HG03571 (cell line): ENCODE measurements around the gene CNTNAP5.
"Not testable (repeated sequence)": the region's sequence is repeated elsewhere in the genome, so short reads cannot be mapped to it uniquely, and the experiment has no call there.

Experiments
- ATAC-seq: cut with Tn5 transposase; IDR thresholded peaks from one replicate; pipeline ENCODE4 v1.9.1; 2021; ENCODE audit not compliant: unreplicated experiment

CNTNAP5 gene

GRCh38 chr2:124407836-124408534 is 382.9 kb downstream of the CNTNAP5 start:
- ATAC-seq = not testable (repeated sequence)

- ATAC-seq = no peak
These were observed 399.0 kb downstream of the CNTNAP5 start for GRCh38 chr2:124424074-124424473.

DNA sequence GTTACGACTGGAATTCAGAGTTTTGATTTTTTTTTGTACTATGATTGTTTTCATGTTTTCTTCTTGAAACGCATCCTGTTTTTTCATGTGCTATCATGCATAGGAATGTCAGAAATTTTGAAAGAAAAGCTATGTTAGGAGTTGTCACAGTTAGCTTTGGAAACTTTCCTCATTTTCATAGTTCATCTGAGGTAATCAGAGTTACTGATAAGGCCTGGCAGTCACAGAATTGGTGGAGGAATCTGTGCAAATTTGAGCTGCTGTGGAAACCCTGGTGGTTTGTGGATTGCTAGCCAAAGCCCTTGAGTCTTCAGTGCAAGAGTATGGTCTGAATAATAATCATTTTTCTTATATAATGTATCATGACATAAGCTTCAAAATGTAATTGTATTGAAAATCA is 401.0 kb downstream of the CNTNAP5 start:
- no peak for ATAC-seq

DNA sequence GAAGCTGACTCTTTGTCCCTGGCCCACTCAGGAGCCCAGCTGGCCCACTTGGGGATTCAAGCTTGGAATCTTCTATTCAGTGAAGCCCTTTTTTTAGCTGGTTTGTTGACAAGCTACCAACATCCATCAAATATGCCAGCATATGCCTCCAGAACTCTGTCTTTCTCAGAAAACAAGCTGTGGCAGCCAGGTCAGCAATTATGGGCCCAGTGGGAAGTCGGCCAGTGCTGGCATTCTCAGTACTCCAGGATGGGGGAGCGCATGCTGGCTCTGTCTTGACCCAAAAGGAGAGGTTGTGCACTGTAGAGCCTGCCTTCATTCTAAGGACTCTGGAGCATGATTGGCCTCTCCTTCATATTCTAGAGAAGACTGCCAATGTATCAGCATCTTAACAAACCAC is 401.5 kb downstream of the CNTNAP5 start:
- no peak for ATAC-seq

DNA sequence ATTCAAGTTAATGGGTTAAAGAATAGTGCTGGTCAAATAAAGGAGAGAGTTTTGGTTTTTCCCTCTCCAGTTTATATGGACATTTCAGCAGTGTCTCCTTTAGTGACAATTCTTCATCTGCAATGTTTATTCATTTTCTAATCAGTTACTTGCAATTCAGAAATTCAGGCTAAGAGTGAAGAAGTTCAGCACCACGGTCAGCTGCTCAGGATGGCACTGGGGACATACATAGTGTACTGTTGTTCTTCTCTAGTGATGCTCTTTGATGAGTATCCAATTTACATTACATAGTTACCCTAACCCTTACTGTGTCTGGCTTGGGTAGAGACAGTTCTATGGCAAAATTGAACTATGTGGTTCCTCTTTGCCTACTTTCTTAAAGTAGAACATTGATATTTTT is 412.7 kb downstream of the CNTNAP5 start:
- ATAC-seq = no peak

- ATAC-seq = no peak
These were observed 425.4 kb downstream of the CNTNAP5 start for GRCh38 chr2:124450481-124450880.

GRCh38 chr2:124476291-124476690 is 451.2 kb downstream of the CNTNAP5 start:
- ATAC-seq = no peak

- ATAC-seq = no peak
These were observed 453.7 kb downstream of the CNTNAP5 start for GRCh38 chr2:124478761-124479160.

DNA sequence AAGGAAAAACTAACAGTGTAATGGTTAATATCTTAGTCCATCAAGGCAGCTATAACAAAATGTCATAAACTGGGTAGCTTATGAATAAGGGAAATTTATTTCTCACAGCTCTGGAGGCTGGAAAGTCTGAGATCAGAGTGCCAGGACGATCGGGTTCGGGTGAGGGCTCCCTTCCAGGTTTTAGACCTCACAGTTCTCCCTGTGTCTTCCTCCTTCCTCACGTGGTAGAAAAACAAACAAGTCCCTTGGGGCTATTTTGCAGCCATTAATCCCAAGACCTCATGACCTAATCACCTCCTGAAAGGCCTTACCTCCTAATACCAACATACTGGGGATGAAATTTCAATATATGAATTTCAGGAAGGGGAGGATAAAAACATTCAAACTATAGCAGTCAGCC is 455.9 kb downstream of the CNTNAP5 start:
- no peak for ATAC-seq

DNA sequence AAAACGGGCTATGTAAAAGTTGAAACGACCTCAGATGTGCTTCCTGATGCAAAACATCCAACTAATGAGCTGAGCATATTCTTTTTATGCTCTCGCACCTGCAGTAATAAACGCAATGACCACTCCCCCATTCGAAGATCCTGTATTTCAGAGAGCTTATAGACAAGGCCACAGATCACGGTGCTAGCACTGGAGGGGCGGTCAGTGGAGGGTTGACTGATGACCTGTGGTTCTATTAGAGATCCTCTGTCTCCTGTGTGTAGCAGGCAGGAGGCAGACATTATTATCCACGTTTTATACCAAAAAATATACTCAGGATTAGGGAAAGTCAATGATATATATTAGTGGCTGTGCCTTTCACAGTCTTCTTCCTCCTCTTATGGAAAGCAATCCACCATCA is 457.0 kb downstream of the CNTNAP5 start:
- no peak for ATAC-seq

DNA sequence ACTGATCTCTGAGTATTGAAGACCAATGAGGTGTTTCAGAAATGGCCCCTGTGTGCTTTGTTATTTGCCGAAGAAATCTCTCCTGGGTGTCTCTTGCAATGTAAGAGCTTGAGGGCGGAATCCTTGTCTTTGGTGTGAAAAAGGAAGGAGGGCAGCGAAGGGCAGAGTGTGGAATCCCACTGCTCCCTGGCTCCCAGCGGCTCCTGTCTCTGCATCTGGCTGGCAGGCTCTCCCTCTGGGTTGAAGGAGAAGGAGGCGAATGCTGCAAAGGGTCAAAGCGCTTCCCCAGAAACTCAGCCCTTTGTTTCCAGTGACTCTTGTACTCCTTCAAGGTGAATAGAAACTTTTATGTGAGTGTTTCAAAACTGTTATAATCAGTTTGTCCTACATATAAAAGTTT is 457.5 kb downstream of the CNTNAP5 start:
- no peak for ATAC-seq

DNA sequence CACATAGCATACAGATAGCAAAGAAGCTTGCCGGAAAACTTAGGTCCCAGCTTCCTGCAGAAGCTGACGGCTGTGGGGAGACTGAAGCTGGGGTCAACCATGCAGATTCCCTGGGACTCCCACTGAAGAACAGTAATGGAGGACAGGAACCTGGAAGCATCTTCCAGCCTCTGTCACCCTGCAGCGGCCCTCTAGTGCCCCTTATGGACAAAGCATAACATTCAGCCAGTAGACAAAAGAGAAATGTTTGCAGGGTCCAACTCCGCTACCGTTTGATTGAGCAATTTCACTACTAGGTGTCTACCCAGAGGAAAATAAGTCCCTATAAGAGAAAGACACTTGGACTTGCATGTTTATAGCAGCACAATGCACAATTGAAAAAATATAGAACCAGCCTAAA is 460.6 kb downstream of the CNTNAP5 start:
- no peak for ATAC-seq

DNA sequence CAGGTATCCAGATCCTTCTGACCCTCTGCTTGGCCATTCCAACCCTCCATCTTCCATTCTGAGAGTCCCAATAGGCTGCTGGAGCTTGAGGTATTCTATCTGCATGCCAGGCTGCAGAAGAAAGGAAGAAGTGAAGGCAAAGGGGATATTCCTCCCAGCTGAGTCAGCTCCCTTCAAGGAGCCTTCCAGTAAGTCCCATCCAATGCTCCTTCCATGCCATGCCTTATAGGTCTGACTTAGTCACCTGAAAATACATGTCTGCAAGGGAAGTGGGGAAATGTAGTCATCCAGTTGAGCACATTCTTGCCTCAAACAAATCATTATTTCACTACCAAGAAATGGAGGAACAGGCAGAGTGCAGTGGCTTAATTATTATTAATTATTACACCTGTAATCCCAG is 464.6 kb downstream of the CNTNAP5 start:
- no peak for ATAC-seq

DNA sequence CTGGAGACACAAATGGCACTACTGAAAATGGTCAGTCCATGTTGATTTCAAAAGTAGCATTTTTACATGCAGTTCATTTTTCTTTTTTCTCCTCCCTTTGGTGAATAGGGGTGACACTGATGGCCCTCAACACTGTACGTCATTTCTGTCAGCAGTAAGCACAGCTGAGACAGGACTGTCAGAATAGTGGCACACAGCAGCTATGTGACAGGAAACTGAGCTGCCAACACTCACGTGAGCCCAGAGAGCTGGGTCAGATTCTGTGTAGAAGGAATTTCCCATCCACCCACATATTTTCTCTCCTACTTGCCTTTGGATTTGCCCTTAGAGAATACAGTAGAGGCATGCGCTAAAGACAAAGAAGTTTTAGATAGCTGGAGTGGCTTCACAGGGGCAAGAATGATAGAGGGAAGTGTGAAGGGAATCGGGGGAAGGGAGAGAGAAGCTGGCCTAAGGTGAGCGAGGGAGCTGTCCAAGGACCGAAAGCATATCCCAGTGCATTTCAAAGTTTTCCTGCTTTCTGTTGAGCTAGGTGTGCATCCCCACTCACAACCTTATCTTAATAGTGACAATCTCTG is 476.6 kb downstream of the CNTNAP5 start:
- no peak for ATAC-seq

GRCh38 chr2:124514236-124514635 is 489.1 kb downstream of the CNTNAP5 start:
- ATAC-seq = no peak

- no peak for ATAC-seq
These were observed 495.9 kb downstream of the CNTNAP5 start for GRCh38 chr2:124520953-124521352.

- ATAC-seq = no peak
These were observed 498.0 kb downstream of the CNTNAP5 start for GRCh38 chr2:124523096-124523495.

- ATAC-seq = no peak
These were observed 499.2 kb downstream of the CNTNAP5 start for GRCh38 chr2:124524155-124524915.

- no peak for ATAC-seq
These were observed 501.1 kb downstream of the CNTNAP5 start for GRCh38 chr2:124526221-124526620.

GRCh38 chr2:124530203-124530602 is 505.1 kb downstream of the CNTNAP5 start:
- no peak for ATAC-seq

- ATAC-seq = no peak
These were observed 508.3 kb downstream of the CNTNAP5 start for GRCh38 chr2:124533226-124533954.

DNA sequence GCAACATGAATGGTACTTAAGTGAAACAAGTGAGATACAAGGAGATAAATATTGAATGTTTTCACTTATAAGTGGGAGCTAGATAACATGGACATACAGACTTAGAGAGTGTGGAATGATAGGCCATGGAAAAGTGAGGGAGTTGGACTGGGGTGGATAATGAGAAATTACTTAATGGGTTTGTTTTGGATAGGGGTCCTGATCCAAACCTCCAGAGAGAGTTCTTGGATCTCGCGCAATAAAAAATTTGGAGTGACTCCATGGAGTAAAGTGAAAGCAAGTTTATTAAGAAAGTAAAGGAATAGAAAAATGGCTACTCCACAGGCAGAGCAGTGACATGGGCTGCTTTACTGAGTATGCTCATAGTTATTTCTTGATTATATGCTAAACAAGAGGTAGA is 508.9 kb downstream of the CNTNAP5 start:
- ATAC-seq = no peak
